Measurements from ENCODE around the gene EIF6.

Gene EIF6

DNA sequence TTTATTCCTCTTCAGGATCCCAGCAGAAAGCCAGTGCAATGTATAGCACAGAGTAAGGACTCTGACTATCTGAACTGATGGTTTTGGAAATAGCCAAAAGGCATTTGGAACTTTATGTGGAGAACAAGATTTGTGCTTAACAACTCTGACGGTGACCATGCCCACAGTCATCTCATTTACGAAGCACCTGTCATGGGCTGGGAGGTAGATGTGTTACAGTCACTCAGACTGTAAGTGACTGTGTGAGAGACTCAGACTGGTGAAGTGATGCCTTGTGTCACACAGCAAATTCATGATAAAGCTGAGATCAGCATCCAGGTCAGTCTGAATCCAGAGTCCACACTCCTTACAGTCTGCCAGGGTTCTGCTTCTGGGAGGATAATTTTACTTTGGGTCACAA is 31.5 kb upstream of the EIF6 start:
- CTCF ChIA-PET, result interaction anchor here (0.7 to 3.6 kb wide), 4 partner anchors 12 to 935 kb away, joined by 3 to 66 read pairs (median 3); no protein-coding TSS in a partner anchor

More for the DNA sequence above, 31.5 kb upstream of the EIF6 start:
- Histone ChIP-seq H3K4me3 (ENCODE audit: low read depth, low read length) (no peak overlapping the region), H3K27ac (ENCODE audit: extremely low read depth, low read depth, low read length) (no peak overlapping the region), H3K4me1 (ENCODE audit: control insufficient read depth, insufficient read depth, low read length) (peaks cover 43% of the 10 kb centered on the region), H3K36me3 (ENCODE audit: control insufficient read depth in 2 of 2, insufficient read depth in 1 of 2, low read length in 2 of 2) (no peaks in the 10 kb centered on the region), H3K9me3 (ENCODE audit: control insufficient read depth, insufficient read depth, low read depth, low read length) (no peaks in the 10 kb centered on the region)
- no peak for TF ChIP-seq ZNF549 (tag by site-specific recombination; IDR thresholded peaks at IDR 0.05)
- TF ChIP-seq KLF8 (tag by site-specific recombination; IDR thresholded peaks at IDR 0.05), result no peak
- TF ChIP-seq ZNF544 (tag by site-specific recombination; IDR thresholded peaks at IDR 0.05), result no peak
- TF ChIP-seq ZNF169 (tag by site-specific recombination; IDR thresholded peaks at IDR 0.05), result no peak
- TF ChIP-seq, protein P1, sequence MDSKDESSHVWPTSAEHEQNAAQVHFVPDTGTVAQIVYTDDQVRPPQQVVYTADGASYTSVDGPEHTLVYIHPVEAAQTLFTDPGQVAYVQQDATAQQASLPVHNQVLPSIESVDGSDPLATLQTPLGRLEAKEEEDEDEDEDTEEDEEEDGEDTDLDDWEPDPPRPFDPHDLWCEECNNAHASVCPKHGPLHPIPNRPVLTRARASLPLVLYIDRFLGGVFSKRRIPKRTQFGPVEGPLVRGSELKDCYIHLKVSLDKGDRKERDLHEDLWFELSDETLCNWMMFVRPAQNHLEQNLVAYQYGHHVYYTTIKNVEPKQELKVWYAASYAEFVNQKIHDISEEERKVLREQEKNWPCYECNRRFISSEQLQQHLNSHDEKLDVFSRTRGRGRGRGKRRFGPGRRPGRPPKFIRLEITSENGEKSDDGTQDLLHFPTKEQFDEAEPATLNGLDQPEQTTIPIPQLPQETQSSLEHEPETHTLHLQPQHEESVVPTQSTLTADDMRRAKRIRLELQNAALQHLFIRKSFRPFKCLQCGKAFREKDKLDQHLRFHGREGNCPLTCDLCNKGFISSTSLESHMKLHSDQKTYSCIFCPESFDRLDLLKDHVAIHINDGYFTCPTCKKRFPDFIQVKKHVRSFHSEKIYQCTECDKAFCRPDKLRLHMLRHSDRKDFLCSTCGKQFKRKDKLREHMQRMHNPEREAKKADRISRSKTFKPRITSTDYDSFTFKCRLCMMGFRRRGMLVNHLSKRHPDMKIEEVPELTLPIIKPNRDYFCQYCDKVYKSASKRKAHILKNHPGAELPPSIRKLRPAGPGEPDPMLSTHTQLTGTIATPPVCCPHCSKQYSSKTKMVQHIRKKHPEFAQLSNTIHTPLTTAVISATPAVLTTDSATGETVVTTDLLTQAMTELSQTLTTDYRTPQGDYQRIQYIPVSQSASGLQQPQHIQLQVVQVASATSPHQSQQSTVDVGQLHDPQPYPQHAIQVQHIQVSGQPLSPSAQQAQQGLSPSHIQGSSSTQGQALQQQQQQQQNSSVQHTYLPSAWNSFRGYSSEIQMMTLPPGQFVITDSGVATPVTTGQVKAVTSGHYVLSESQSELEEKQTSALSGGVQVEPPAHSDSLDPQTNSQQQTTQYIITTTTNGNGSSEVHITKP (tag by site-specific recombination; IDR thresholded peaks at IDR 0.05), result no peak
- TF ChIP-seq, protein P2, sequence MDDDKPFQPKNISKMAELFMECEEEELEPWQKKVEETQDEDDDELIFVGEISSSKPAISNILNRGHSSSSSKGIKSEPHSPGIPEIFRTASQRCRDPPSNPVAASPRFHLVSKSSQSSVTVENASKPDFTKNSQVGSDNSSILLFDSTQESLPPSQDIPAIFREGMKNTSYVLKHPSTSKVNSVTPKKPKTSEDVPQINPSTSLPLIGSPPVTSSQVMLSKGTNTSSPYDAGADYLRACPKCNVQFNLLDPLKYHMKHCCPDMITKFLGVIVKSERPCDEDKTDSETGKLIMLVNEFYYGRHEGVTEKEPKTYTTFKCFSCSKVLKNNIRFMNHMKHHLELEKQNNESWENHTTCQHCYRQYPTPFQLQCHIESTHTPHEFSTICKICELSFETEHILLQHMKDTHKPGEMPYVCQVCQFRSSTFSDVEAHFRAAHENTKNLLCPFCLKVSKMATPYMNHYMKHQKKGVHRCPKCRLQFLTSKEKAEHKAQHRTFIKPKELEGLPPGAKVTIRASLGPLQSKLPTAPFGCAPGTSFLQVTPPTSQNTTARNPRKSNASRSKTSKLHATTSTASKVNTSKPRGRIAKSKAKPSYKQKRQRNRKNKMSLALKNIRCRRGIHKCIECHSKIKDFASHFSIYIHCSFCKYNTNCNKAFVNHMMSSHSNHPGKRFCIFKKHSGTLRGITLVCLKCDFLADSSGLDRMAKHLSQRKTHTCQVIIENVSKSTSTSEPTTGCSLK (tag by site-specific recombination; IDR thresholded peaks at IDR 0.05), result no peak
- TF ChIP-seq, protein P3, sequence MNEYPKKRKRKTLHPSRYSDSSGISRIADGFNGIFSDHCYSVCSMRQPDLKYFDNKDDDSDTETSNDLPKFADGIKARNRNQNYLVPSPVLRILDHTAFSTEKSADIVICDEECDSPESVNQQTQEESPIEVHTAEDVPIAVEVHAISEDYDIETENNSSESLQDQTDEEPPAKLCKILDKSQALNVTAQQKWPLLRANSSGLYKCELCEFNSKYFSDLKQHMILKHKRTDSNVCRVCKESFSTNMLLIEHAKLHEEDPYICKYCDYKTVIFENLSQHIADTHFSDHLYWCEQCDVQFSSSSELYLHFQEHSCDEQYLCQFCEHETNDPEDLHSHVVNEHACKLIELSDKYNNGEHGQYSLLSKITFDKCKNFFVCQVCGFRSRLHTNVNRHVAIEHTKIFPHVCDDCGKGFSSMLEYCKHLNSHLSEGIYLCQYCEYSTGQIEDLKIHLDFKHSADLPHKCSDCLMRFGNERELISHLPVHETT (tag by site-specific recombination; IDR thresholded peaks at IDR 0.05), result no peak
- TF ChIP-seq, protein P4, sequence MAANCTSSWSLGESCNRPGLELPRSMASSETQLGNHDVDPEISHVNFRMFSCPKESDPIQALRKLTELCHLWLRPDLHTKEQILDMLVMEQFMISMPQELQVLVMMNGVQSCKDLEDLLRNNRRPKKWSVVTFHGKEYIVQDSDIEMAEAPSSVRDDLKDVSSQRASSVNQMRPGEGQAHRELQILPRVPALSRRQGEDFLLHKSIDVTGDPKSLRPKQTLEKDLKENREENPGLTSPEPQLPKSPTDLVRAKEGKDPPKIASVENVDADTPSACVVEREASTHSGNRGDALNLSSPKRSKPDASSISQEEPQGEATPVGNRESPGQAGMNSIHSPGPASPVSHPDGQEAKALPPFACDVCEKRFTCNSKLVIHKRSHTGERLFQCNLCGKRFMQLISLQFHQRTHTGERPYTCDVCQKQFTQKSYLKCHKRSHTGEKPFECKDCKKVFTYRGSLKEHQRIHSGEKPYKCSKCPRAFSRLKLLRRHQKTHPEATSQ (tag by site-specific recombination; IDR thresholded peaks at IDR 0.05), result no peak
- no peak for TF ChIP-seq ZNF776 (tag by site-specific recombination; IDR thresholded peaks at IDR 0.05; ENCODE audit: borderline replicate concordance)
- no peak for TF ChIP-seq SP7 (tag by site-specific recombination; IDR thresholded peaks at IDR 0.05)
- no peak for TF ChIP-seq ZBTB6 (tag by site-specific recombination; IDR thresholded peaks at IDR 0.05)
- TF ChIP-seq ZNF518A (tag by site-specific recombination; conservative IDR thresholded peaks at IDR 0.05; ENCODE audit: low read depth), result no peak
- no peak for TF ChIP-seq ZNF157 (tag by site-specific recombination; IDR thresholded peaks at IDR 0.05)
- TF ChIP-seq ZSCAN30 (tag by site-specific recombination; IDR thresholded peaks at IDR 0.05), result no peak
- TF ChIP-seq ZNF416 (tag by site-specific recombination; IDR thresholded peaks at IDR 0.05), result no peak
- POLR2A ChIA-PET, result no interaction called here

Measured in HEK293 (cell line).